ENCODE data around the gene CARD11.

Gene CARD11

DNA sequence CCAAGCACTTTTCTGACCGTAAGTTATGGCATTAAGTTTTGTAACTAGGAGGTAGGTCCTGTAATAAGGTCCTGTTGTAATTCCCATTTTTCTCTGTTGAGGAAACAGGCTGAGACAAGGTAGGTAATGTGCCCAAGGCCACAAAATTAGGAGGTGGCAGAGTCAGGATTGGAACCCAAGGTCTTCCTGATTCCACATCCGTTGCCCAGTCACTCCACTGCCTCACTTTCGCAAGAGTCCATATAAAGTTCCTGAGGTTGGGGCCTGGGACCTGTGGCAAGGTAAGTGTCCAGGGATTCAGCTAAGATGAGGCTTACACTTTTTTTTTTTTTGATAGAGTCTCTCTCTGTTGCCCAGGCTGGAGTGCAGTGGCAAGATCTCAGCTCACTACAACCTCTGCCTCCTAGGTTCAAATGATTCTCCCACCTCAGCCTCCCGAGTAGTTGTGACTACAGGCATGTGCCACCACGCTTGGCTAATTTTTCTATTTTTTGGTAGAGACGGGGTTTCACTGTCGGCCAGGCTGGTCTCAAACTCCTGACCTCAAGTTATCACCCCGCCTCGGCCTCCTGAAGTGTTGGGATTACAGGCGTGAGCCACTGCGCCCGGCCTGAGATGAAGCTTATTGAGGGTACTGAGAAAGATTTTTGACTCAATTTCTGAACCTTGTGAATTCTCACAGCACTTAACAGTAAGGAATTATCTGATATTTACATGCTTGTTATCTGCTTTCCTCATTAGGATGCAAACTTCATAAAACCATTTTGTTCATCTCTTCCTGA is 179.3 kb downstream of the CARD11 start:
- no peak for DNase-seq

DNA sequence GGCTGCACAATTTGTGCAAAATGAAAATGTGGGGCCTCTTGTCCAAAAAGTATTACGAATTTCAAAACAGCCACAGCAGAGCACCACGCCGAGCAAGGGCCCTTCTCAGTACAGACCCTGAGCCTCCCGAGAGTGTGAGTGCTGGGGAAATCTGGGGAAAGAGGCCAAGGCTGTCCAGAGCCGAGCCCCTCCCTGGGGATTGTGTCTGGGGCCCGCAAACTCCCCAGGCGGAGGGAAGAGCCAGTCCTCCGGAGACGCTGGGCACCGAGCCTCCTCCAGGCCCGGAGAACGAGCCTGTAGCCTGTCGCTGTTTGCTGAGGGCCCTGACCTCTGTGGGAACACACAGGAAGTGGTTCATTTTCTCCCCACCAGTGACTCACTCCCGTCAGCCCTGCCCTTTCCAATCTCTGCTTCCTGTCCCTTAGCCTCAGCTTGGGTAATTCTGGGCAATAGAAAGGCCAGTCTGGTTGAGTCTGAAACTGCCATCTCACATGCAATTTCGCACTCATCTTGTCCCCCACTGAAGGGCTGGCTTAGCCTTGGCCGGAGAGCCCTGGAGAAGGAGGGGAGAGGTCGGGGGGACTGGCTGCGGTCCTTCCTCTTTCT is 180.1 kb downstream of the CARD11 start:
- DNase-seq: peak in 1 of 2 donors; percentile 41

DNA sequence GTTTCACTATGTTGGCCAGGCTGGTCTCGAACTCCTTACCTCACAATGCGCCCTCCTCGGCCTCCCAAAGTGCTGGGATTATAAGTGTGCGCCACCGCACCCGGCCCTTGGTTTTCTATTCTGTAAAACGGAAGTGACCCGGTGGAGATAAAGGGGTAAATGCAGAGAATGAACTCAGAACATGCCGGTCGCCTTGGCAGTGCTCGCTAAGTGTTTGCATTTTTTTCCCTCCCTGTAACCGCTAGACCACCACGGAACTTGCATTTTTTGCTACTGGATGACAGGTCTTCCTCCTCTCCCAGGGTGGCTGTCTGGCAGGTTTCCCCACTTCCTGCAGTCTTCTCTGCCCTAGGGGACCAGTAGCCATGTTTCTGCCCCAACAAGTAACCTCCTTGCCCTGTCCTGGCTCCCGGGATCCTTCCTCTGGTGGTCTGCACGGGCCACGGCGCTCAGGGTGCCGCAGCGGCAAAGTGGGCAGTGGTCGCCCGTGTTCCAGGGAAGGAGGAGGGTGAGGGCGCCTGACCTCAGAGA is 180.8 kb downstream of the CARD11 start:
- DNase-seq: no peak

- no peak for DNase-seq
Measured at GRCh38 chr7:2861509-2861908, 182.2 kb downstream of the CARD11 start.

- DNase-seq: no peak
Measured at GRCh38 chr7:2860627-2861133, 183.0 kb downstream of the CARD11 start.

DNA sequence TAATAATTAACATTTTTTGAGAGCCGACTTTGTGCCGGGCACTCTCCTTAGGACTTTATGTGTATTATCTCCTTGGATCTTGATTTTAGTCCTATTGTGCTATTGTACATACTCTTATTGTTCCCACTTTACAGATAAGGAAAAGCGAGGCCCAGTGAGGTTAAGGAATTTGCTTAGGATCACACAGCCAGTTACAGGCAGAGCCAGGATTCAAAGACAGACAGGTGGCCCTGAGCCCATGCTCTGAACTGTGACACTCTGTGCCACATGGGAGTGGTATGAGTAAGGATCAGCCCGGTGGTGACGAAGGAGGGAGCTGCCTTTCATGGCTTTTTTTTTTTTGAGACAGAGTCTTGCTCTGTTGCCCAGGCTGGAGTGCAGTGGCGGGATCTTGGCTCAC is 183.7 kb downstream of the CARD11 start:
- DNase-seq: no peak

GRCh38 chr7:2858621-2859020 is 185.0 kb downstream of the CARD11 start:
- no peak for DNase-seq

DNA sequence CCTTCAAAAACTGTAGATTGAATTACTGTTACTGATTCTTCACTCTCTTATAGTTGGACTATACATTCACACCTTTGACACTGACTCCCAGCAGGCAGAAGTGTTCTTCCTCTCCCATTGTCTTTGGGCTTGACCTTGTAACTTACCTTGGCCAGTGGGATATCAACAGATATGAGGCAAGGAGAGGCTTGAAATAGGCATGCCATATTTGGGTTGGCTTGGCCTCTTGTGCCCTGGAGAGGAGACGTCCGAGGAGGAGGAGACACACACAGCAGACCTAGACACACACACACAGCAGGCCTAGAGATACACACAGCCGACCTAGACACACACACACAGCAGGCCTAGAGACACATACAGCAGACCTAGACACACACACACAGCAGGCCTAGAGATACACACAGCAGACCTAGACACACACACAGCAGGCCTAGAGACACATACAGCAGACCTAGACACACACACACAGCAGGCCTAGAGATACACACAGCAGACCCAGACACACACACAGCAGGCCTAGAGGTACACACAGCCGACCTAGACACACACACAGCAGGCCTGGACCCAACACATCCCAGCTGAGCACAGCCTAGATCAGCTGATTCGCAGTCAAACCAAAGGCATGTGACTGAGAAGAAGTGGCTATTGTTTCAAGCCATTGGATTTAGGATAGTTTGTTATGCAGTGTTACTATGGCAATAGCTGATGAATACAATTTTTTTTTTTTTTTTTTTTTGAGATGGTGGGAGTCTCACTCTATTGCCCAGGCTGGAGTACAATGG is 187.1 kb downstream of the CARD11 start:
- DNase-seq: no peak

All from hippocampal formation (tissue), 2 donors.